AG04449 (cell line): ENCODE data around the gene DMRTA2.

ENCODE experiments used
- CTCF ChIA-PET: fragments of 350-600 bp; formaldehyde crosslinking; extraction: SDS; loops from one replicate; lab custom pipeline; 2021; ENCODE audit warnings: antibody characterized with exemption; lab: Yijun Ruan, JAX
- POLR2A ChIA-PET: fragments of 400-600, 350-600 bp; formaldehyde crosslinking; extraction: SDS; loops from one replicate; lab custom pipeline; 2020; ENCODE audit warnings: antibody characterized with exemption, inconsistent platforms; lab: Yijun Ruan, JAX
- DNase-seq: peaks from one replicate; pipeline ENCODE4 v3.0.0-alpha.2; 2010; ENCODE audit warnings: low read depth, low spot score
- H3K4me3 ChIP-seq: 2 replicates; pipeline ENCODE4 v1.5.1; 2011; ENCODE audit warnings: low read depth, mild to moderate bottlenecking, control low read depth, low read length
- CTCF ChIP-seq: IDR thresholded peaks from one replicate; pipeline ENCODE4 v1.5.1; 2011; ENCODE audit warnings: mild to moderate bottlenecking, moderate library complexity, low read length, control low read depth, inconsistent platforms; ENCODE audit not compliant: insufficient read depth; ENCODE audit errors: missing control alignments

Gene DMRTA2

DNA sequence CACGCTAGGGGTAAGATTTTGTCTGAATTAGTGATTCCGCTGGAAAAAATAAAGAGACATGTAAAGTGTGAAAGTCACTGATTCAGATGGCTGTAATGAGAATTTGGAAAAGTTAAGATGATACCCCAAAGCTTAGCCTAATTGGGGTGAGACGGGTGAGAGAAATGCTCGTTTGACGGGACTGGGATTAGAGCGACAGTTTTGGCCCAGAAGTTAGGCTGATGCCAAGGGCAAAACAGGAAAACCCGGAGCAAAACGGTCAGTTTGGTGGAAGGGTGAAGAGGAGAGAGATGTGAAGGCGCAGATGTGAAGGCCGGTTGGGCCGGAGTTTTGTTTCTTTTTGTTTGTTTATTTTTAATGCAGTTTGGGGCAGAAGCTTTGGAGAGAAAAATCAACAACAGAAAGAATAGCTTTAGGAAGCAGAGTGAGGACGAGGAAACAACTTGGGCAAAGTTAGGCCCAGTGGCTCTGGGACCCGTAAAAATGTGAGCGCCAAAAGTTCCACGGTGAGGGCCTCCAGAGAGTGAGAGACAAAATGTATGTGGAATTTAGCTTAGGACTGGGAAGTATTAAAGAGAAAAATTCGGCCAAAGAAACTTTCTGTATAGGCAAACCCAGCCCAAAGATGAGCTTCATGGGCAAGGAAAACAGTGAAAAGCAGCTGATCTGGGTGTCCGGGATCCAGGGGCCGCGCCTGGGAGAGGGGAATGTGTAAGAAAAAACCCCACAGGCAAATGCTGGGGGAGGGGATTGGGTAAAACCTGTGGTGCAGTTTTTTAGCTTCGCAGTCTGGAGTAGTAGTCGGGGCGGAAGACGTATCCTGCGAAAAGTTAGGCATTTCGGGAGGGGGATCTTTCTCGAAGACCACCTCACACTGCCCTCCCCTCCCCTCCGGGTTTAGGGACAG is 1.2 kb downstream of the DMRTA2 start:
- H3K4me3 ChIP-seq, result no peak overlapping the region
- no peak for TF ChIP-seq CTCF
- CTCF ChIA-PET, result interaction anchor here (0.6 to 0.8 kb wide), 2 partner anchors 55 to 282 kb away, joined by 3 to 4 read pairs; no protein-coding TSS in a partner anchor
- POLR2A ChIA-PET, result no interaction called here
- DNase-seq, result no peak

DNA sequence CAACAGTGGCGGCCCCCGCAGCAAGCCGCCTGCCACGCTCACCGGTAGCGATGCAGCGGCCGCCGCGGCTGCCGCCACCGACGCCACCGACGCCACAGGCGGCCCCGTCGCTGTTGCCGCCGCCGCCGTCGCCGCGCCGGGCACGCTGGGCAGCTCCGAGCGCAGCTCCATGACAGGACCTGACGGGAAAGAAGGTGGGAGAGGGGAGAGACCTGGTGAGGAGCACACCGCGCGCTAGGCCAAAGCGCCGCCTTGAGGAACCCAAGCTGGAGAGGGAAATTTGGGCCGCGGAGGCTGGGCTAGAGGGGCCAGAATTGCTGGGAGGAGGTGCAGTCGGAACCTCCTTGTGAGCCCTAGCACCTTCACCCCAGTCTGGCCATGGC is 1.9 kb downstream of the DMRTA2 start:
- H3K4me3 ChIP-seq, result no peak overlapping the region
- CTCF ChIA-PET, result interaction anchor here (0.6 to 0.8 kb wide), 2 partner anchors 54 to 282 kb away, joined by 3 to 4 read pairs; no protein-coding TSS in a partner anchor
- no peak for TF ChIP-seq CTCF
- POLR2A ChIA-PET, result no interaction called here
- DNase-seq, result no peak

DNA sequence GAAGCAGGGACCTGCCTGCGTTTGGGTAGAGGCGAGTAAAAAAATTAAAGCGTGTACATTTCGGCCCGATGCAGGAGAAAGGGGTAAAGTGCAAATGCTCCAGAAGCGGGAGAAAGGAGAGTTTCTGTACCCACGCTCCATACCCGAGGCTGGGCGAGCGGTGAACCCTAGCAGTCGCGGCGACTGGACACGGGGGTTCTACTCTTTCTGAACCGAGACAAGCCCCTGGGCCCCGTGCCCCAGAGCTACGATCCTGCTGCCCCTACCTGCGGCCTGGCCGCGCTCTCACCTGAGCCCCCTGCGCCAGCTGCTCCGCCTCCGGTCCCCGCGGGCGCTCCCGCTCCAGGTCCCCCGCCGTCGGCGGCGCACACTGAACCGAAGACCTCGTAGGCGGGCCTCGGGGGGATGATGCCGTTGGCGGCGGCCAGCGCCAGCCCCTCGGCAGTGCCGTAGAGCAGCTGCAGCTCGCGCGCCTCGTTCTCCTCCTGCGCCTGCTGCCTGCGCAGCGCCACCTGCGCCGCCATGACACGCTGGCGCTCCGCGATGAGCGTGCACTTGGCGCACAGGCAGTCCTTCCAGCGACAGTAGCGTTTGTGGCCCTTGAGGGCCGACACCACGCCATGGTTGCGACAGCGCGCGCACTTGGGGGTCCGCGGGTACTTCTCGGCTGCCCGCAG is 2.4 kb downstream of the DMRTA2 start:
- H3K4me3 ChIP-seq, result no peak overlapping the region
- TF ChIP-seq CTCF, result no peak
- CTCF ChIA-PET, result no interaction called here
- POLR2A ChIA-PET, result no interaction called here
- DNase-seq, result no peak

- ChIA-PET CTCF (interaction anchor here (1.5 kb wide), 1 partner anchor 9 kb away, joined by 3 read pairs; no protein-coding TSS in a partner anchor), POLR2A (no interaction called here)
- no peak for DNase-seq
- no peak overlapping the region for H3K4me3 ChIP-seq
- TF ChIP-seq CTCF, result no peak
Measured at GRCh38 chr1:50419907-50420677, 3.2 kb downstream of the DMRTA2 start.

DNA sequence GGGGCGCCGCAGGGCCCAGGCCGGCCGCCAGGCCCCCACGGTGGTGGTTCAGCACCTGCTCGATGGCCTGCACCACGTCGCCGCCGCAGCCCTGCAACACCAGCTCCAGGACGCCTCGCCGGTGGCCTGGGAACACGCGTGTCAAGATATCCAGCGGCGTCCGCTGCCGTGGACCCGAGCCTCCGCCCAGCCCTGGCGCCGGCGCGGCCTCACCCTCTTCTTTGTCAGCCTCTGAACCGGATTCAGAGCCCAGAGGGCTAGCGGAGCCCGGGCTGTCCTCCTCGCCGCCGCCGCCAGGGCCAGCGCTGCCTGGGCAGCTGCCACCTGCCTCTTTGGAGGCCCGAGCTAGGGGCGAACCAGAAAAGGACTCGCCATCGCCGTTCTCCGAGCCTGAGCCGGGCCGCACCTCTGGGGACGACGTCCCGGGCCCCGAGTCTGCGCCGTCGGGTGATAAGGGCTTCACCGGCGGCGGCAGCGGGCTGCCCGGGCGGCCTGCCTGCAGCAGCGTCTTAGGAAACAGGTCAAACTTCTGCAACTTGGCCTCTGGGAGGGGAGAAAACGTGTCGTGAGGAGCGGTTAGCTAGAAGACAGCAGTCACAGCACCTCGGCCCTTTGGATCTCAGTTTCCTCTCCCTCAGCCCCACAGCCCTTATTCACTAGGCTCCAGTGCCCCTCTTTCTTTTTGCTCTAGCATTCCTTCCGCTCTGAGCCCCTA is 3.9 kb downstream of the DMRTA2 start:
- H3K4me3 ChIP-seq, result no peak overlapping the region
- CTCF ChIA-PET, result interaction anchor here (1.5 kb wide), 1 partner anchor 10 kb away, joined by 3 read pairs; no protein-coding TSS in a partner anchor
- DNase-seq, result no peak
- TF ChIP-seq CTCF, result peak; percentile 13
- POLR2A ChIA-PET, result no interaction called here
